Glutamatergic neuron (in vitro differentiated cells): ENCODE results near the gene MISP3. TPM values are rescaled to one million over a fixed set of nuclear protein-coding genes. Genes with fewer than 3 reads are reported as not detected.
"Not testable (repeated sequence)": the region's sequence is repeated elsewhere in the genome, so short reads cannot be mapped to it uniquely, and the experiment has no call there.

ENCODE experiments used
- DNase-seq: peaks from one replicate; pipeline ENCODE4 v3.0.0; 2022
- H3K27ac Mint-ChIP-seq: one replicate; pipeline ENCODE4 v1.8.0; 2020; ENCODE audit warnings: mild to moderate bottlenecking, mixed read lengths, inconsistent platforms; ENCODE audit not compliant: unreplicated experiment
- H3K27me3 Mint-ChIP-seq: one replicate; pipeline ENCODE4 v1.8.0; 2020; ENCODE audit warnings: mild to moderate bottlenecking, moderate library complexity, mixed read lengths, inconsistent platforms; ENCODE audit not compliant: unreplicated experiment
- H3K36me3 Mint-ChIP-seq: one replicate; pipeline ENCODE4 v1.8.0; 2020; ENCODE audit warnings: mild to moderate bottlenecking, mixed read lengths, inconsistent platforms; ENCODE audit not compliant: unreplicated experiment
- H3K4me1 Mint-ChIP-seq: one replicate; pipeline ENCODE4 v1.8.0; 2020; ENCODE audit warnings: mild to moderate bottlenecking, low read depth, mixed read lengths, inconsistent platforms; ENCODE audit not compliant: unreplicated experiment
- H3K4me3 Mint-ChIP-seq: one replicate; pipeline ENCODE4 v1.8.0; 2020; ENCODE audit warnings: mild to moderate bottlenecking, mixed read lengths, inconsistent platforms; ENCODE audit not compliant: unreplicated experiment
- H3K9me3 Mint-ChIP-seq: one replicate; pipeline ENCODE4 v1.8.0; 2020; ENCODE audit warnings: mild to moderate bottlenecking, moderate library complexity, mixed read lengths, inconsistent platforms; ENCODE audit not compliant: unreplicated experiment
- CTCF ChIP-seq: fragments of 200-600 bp; sonication (generic); IDR thresholded peaks from one replicate; pipeline ENCODE4 v1.5.0; 2021; ENCODE audit not compliant: partially characterized antibody, unreplicated experiment
- total RNA-seq: library from RNA; stranded (reverse); fragmentation: NEBNext Ultra II Directional; extraction: Animal tissue kit (Norgen Biotek cat#: 25700); gene quantifications from one replicate; pipeline ENCODE4 v1.2.1, GENCODE V29; 2021; ENCODE audit not compliant: unreplicated experiment

MISP3 gene
- total RNA-seq, 1 donor from 2014 or later = 2.2 TPM

- H3K4me3 Mint-ChIP-seq, DNase-seq, H3K27ac Mint-ChIP-seq, H3K27me3 Mint-ChIP-seq, H3K4me1 Mint-ChIP-seq, H3K9me3 Mint-ChIP-seq, H3K36me3 Mint-ChIP-seq: not testable (repeated sequence)
- peak; percentile 45 for TF ChIP-seq CTCF
Observed at GRCh38 chr19:14050961-14051360, 21.6 kb upstream of the MISP3 start.

GRCh38 chr19:14051980-14052379 is 20.6 kb upstream of the MISP3 start:
- no peak overlapping the region for H3K4me3 Mint-ChIP-seq
- DNase-seq = no peak
- H3K9me3 Mint-ChIP-seq = peaks cover 7% of the 10 kb centered on the region
- no peaks in the 10 kb centered on the region for H3K4me1 Mint-ChIP-seq
- no peaks in the 10 kb centered on the region for H3K36me3 Mint-ChIP-seq
- H3K27ac Mint-ChIP-seq = no peak overlapping the region
- peaks cover 9% of the 10 kb centered on the region for H3K27me3 Mint-ChIP-seq
- no peak for TF ChIP-seq CTCF

- no peak for TF ChIP-seq CTCF
- H3K9me3 Mint-ChIP-seq = peaks cover 7% of the 10 kb centered on the region
- no peaks in the 10 kb centered on the region for H3K4me1 Mint-ChIP-seq
- H3K27ac Mint-ChIP-seq = no peak overlapping the region
- H3K4me3 Mint-ChIP-seq = no peak overlapping the region
- H3K36me3 Mint-ChIP-seq = no peaks in the 10 kb centered on the region
- DNase-seq = no peak
- peaks cover 9% of the 10 kb centered on the region for H3K27me3 Mint-ChIP-seq
Observed at GRCh38 chr19:14052470-14052869, 20.1 kb upstream of the MISP3 start.

GRCh38 chr19:14053032-14053431 is 19.6 kb upstream of the MISP3 start:
- H3K9me3 Mint-ChIP-seq = peaks cover 7% of the 10 kb centered on the region
- peaks cover under 1% of the 10 kb centered on the region for H3K4me1 Mint-ChIP-seq

GRCh38 chr19:14053500-14053899 is 19.1 kb upstream of the MISP3 start:
- H3K9me3 Mint-ChIP-seq = peaks cover 7% of the 10 kb centered on the region
- H3K4me1 Mint-ChIP-seq = peaks cover 1% of the 10 kb centered on the region
- H3K27me3 Mint-ChIP-seq = peaks cover 16% of the 10 kb centered on the region
- H3K27ac Mint-ChIP-seq = no peak overlapping the region
- H3K4me3 Mint-ChIP-seq = no peak overlapping the region
- no peak for TF ChIP-seq CTCF
- H3K36me3 Mint-ChIP-seq = no peaks in the 10 kb centered on the region
- no peak for DNase-seq

More at GRCh38 chr19:14053032-14053431, 19.6 kb upstream of the MISP3 start:
- H3K36me3 Mint-ChIP-seq = no peaks in the 10 kb centered on the region
- no peak for DNase-seq
- H3K27ac Mint-ChIP-seq = no peak overlapping the region
- no peak overlapping the region for H3K4me3 Mint-ChIP-seq
- no peak for TF ChIP-seq CTCF
- peaks cover 12% of the 10 kb centered on the region for H3K27me3 Mint-ChIP-seq
